IgD-negative memory B cell (primary cell): ENCODE measurements around the gene SAPCD2. TPM values are rescaled to one million over a fixed set of nuclear protein-coding genes. Genes with fewer than 3 reads are reported as not detected.

Source experiments
- H3K27ac Mint-ChIP-seq, 3 donors: one replicate each; pipeline ENCODE4 v1.8.0; 2020 to 2022; ENCODE audit warnings: mild to moderate bottlenecking in 3 of 3, mixed read lengths in 3 of 3, moderate library complexity in 1 of 3
- H3K27me3 Mint-ChIP-seq: one replicate; pipeline ENCODE4 v1.8.0; 2021; ENCODE audit warnings: mixed read lengths
- H3K36me3 Mint-ChIP-seq: one replicate; pipeline ENCODE4 v1.8.0; 2020; ENCODE audit warnings: mild to moderate bottlenecking, mixed read lengths
- H3K4me1 Mint-ChIP-seq, 3 donors: one replicate each; pipeline ENCODE4 v1.8.0; 2020 to 2022; ENCODE audit warnings: mixed read lengths in 3 of 3, mild to moderate bottlenecking in 1 of 3
- H3K4me3 Mint-ChIP-seq, 4 donors: one replicate each; pipeline ENCODE4 v1.8.0; 2020 to 2022; ENCODE audit warnings: mild to moderate bottlenecking in 4 of 4, mixed read lengths in 4 of 4, moderate library complexity in 3 of 4
- H3K9me3 Mint-ChIP-seq, 3 donors: one replicate each; pipeline ENCODE4 v1.8.0; 2020 to 2021; ENCODE audit warnings: mixed read lengths in 3 of 3, mild to moderate bottlenecking in 1 of 3
- polyA plus RNA-seq: library from polyadenylated mRNA; unstranded; fragments of 300-500 nt; fragmentation: Illumina TruSeq; gene quantifications from one replicate; pipeline ENCODE4 v1.2.3, GENCODE V29; 2021

Gene SAPCD2
- polyA plus RNA-seq, 1 donor from 2014 or later: 0.38 TPM

GRCh38 chr9:137014776-137015539 lies 55.4 kb downstream of the SAPCD2 start:
- H3K4me3 Mint-ChIP-seq: no peak overlapping the region

GRCh38 chr9:137014166-137014565 lies 56.2 kb downstream of the SAPCD2 start:
- no peaks in the 10 kb centered on the region for H3K9me3 Mint-ChIP-seq
- H3K27ac Mint-ChIP-seq: no peak overlapping the region
- no peaks in the 10 kb centered on the region for H3K27me3 Mint-ChIP-seq
- H3K4me3 Mint-ChIP-seq: peak overlapping the region in 1 of 4 donors; percentile 22
- peaks cover 1% of the 10 kb centered on the region for H3K36me3 Mint-ChIP-seq
- H3K4me1 Mint-ChIP-seq: no peaks in the 10 kb centered on the region

More at GRCh38 chr9:137014776-137015539, 55.4 kb downstream of the SAPCD2 start:
- Mint-ChIP-seq H3K9me3 (no peaks in the 10 kb centered on the region), H3K27ac (no peak overlapping the region), H3K4me1 (no peaks in the 10 kb centered on the region), H3K27me3 (no peaks in the 10 kb centered on the region), H3K36me3 (peaks cover 3% of the 10 kb centered on the region)

DNA sequence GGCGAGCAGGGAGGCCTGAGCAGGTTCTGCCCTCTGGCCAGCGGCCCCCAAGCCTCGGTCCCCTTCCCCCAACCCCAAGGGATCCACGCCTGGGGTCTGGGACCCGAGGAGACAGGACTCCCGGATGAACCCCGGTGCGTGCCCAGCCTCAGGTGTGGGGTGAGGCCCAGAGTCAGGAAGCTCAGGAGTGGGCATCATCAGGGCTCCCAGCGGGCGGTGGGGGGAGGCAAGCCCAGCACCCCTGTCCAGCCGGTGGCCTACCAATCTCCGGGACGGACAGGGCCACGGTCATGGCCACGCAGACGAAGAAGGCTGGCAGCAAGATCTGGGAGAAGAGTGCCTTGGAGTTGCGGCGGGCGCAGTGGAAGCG lies 56.8 kb downstream of the SAPCD2 start:
- Mint-ChIP-seq H3K4me3 (no peak overlapping the region), H3K4me1 (no peaks in the 10 kb centered on the region), H3K27ac (no peak overlapping the region), H3K36me3 (peaks cover under 1% of the 10 kb centered on the region), H3K27me3 (no peaks in the 10 kb centered on the region), H3K9me3 (no peaks in the 10 kb centered on the region)

DNA sequence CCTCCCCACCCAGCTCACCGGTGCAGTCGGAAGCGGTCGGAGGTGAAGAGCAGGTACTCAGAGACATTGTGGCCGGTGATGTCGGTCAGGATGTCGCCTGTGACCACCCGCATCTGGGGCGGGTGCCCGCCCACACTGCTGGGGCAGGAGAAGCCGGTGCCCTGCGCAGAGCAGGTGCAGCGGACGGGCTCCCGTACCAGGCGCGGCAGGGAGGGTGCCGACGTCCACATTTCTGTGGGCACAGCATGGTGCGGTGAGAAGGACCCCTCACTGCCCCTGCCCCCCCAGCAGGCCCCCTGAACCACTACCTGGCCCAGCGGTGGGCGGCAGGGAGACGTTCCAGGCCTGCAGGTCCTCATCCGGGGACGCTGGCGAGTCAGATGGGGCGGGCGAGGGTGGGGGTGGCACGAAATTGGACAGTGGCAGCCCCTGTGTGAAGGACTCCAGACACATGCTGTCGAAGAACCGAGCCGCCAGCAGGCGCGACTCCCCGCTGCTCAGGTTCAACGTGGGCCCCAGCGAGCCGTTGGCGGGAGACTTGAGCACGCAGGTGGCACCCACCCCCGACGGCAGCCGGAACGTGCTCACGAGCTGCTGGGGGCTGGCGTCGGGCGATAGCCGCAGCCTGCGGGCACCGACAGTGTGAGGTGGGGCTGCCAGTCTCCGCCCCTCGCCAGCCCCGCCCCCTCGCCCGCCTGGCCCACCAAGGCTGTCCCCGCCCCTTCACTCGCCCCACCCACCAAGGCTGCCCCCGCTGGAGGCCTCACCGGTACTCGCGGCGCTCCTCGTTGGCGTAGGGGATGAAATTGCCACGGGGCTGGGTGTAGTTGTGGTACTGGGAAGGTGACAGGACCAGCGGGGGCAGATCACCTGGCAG lies 57.4 kb downstream of the SAPCD2 start:
- Mint-ChIP-seq H3K4me1 (no peaks in the 10 kb centered on the region), H3K4me3 (no peak overlapping the region), H3K36me3 (no peaks in the 10 kb centered on the region), H3K9me3 (no peaks in the 10 kb centered on the region), H3K27me3 (no peaks in the 10 kb centered on the region), H3K27ac (no peak overlapping the region)

Other genes starting within 250 kb of the SAPCD2 start
- gene AJM1, start 228.1 kb downstream of the SAPCD2 start, polyA plus RNA-seq: 0.10 TPM
- 91.6 TPM for gene PHPT1, start 221.1 kb downstream of the SAPCD2 start, polyA plus RNA-seq
- gene MAMDC4, start 218.2 kb downstream of the SAPCD2 start, polyA plus RNA-seq: 0.11 TPM
- 378 TPM for gene EDF1, start 204.2 kb downstream of the SAPCD2 start, polyA plus RNA-seq
- gene TRAF2, start 184.0 kb downstream of the SAPCD2 start, polyA plus RNA-seq: 42.8 TPM
- 108 TPM for gene FBXW5, start 125.8 kb downstream of the SAPCD2 start, polyA plus RNA-seq
- gene C8G, start 125.3 kb downstream of the SAPCD2 start, polyA plus RNA-seq: not detected
- gene LCN12, start 118.3 kb downstream of the SAPCD2 start, polyA plus RNA-seq: not detected
- gene PTGDS, start 93.1 kb downstream of the SAPCD2 start, polyA plus RNA-seq: not detected
- not detected for gene LCNL1, start 87.6 kb downstream of the SAPCD2 start, polyA plus RNA-seq
- 64.3 TPM for gene PAXX, start 78.1 kb downstream of the SAPCD2 start, polyA plus RNA-seq
- 3.5 TPM for gene CLIC3, start 74.0 kb downstream of the SAPCD2 start, polyA plus RNA-seq
- gene ABCA2, start 42.3 kb downstream of the SAPCD2 start, polyA plus RNA-seq: 3.9 TPM
- gene FUT7, start 38.5 kb downstream of the SAPCD2 start, polyA plus RNA-seq: 26.6 TPM
- 2.0 TPM for gene NPDC1, start 24.4 kb downstream of the SAPCD2 start, polyA plus RNA-seq
- not detected for gene ENTPD2, start 16.5 kb downstream of the SAPCD2 start, polyA plus RNA-seq
- 3.0 TPM for gene UAP1L1, start 7.0 kb upstream of the SAPCD2 start, polyA plus RNA-seq
- gene MAN1B1, start 16.4 kb upstream of the SAPCD2 start, polyA plus RNA-seq: 27.5 TPM
- gene DPP7, start 44.2 kb upstream of the SAPCD2 start, polyA plus RNA-seq: 110 TPM
- not detected for gene GRIN1, start 68.6 kb upstream of the SAPCD2 start, polyA plus RNA-seq
- not detected for gene LRRC26, start 99.5 kb upstream of the SAPCD2 start, polyA plus RNA-seq
- gene TMEM210, start 101.5 kb upstream of the SAPCD2 start, polyA plus RNA-seq: not detected
- 6.2 TPM for gene ANAPC2, start 118.0 kb upstream of the SAPCD2 start, polyA plus RNA-seq
- gene SSNA1, start 118.1 kb upstream of the SAPCD2 start, polyA plus RNA-seq: 139 TPM
- 0.66 TPM for gene TPRN, start 130.2 kb upstream of the SAPCD2 start, polyA plus RNA-seq
- 106 TPM for gene TMEM203, start 135.1 kb upstream of the SAPCD2 start, polyA plus RNA-seq
- 7.6 TPM for gene NDOR1, start 135.1 kb upstream of the SAPCD2 start, polyA plus RNA-seq
- not detected for gene RNF208, start 151.7 kb upstream of the SAPCD2 start, polyA plus RNA-seq
- not detected for gene CYSRT1, start 154.6 kb upstream of the SAPCD2 start, polyA plus RNA-seq
- gene RNF224, start 156.9 kb upstream of the SAPCD2 start, polyA plus RNA-seq: not detected
- gene SLC34A3, start 160.3 kb upstream of the SAPCD2 start, polyA plus RNA-seq: not detected
- 88.4 TPM for gene TUBB4B, start 170.7 kb upstream of the SAPCD2 start, polyA plus RNA-seq
- gene STPG3, start 180.7 kb upstream of the SAPCD2 start, polyA plus RNA-seq: not detected
- 34.2 TPM for gene NELFB, start 184.8 kb upstream of the SAPCD2 start, polyA plus RNA-seq
- gene TOR4A, start 207.2 kb upstream of the SAPCD2 start, polyA plus RNA-seq: 8.9 TPM
- gene NRARP, start 231.7 kb upstream of the SAPCD2 start, polyA plus RNA-seq: not detected